Measurements from ENCODE around the gene AIM2. TPM values are rescaled to one million over a fixed set of nuclear protein-coding genes. Genes with fewer than 3 reads are reported as not detected.

AIM2 gene
- total RNA-seq, 6 donors from 2014 or later, result 0.80 to 5.5 (median 2.7) TPM; not detected in 1

- ATAC-seq (ENCODE audit: low FRiP score in 2 of 2) (no peak), DNase-seq (no peak)
- WGBS, 2 donors, result 47 to 53% methylated on average over 3 of the region's 3 CpGs
- Histone ChIP-seq H3K4me3 (no peak overlapping the region), H3K27ac (peak overlapping the region in 3 of 4 donors; percentile 18 to 49 (median 35)), H3K9me3 (no peaks in the 10 kb centered on the region), H3K27me3 (no peaks in the 10 kb centered on the region), H3K4me1 (no peaks in the 10 kb centered on the region), H3K36me3 (no peaks in the 10 kb centered on the region)
- TF ChIP-seq POLR2A (IDR thresholded peaks at IDR 0.05), result no peak
- no peak for TF ChIP-seq POLR2AphosphoS5 (IDR thresholded peaks at IDR 0.05)
- TF ChIP-seq CTCF (IDR thresholded peaks at IDR 0.05), result no peak
- TF ChIP-seq EP300 (IDR thresholded peaks at IDR 0.05), result no peak
Measured at GRCh38 chr1:159092036-159092760, 15.6 kb upstream of the AIM2 start.

- Histone ChIP-seq H3K36me3 (no peaks in the 10 kb centered on the region), H3K27me3 (no peaks in the 10 kb centered on the region), H3K27ac (peak overlapping the region; percentile 4 to 48 (median 26)), H3K4me3 (no peak overlapping the region), H3K4me1 (no peaks in the 10 kb centered on the region), H3K9me3 (no peaks in the 10 kb centered on the region)
- TF ChIP-seq EP300 (IDR thresholded peaks at IDR 0.05) (no peak), CTCF (IDR thresholded peaks at IDR 0.05) (no peak)
- no peak for ATAC-seq (ENCODE audit: low FRiP score in 2 of 2)
- 57 to 82% methylated on average over 1 of the region's 1 CpG for WGBS, 2 donors
- DNase-seq, result no peak
Measured at GRCh38 chr1:159091607-159092031, 15.1 kb upstream of the AIM2 start.

- TF ChIP-seq EP300 (IDR thresholded peaks at IDR 0.05), result no peak
- TF ChIP-seq POLR2A (IDR thresholded peaks at IDR 0.05), result no peak
- TF ChIP-seq CTCF (IDR thresholded peaks at IDR 0.05), result no peak
- no peak for TF ChIP-seq POLR2AphosphoS5 (IDR thresholded peaks at IDR 0.05)
- H3K27me3 ChIP-seq, result no peaks in the 10 kb centered on the region
Measured at GRCh38 chr1:159091180-159091560, 14.6 kb upstream of the AIM2 start.

GRCh38 chr1:159090286-159091179 lies 14.0 kb upstream of the AIM2 start:
- Histone ChIP-seq H3K27me3 (no peaks in the 10 kb centered on the region), H3K4me1 (no peaks in the 10 kb centered on the region), H3K4me3 (no peak overlapping the region), H3K36me3 (no peaks in the 10 kb centered on the region), H3K9me3 (no peaks in the 10 kb centered on the region), H3K27ac (no peak overlapping the region)
- 86 to 90% methylated on average over 4 of the region's 4 CpGs for WGBS, 2 donors
- DNase-seq (no peak), ATAC-seq (ENCODE audit: low FRiP score in 2 of 2) (no peak)
- TF ChIP-seq POLR2A (IDR thresholded peaks at IDR 0.05) (no peak), CTCF (IDR thresholded peaks at IDR 0.05) (no peak), EP300 (IDR thresholded peaks at IDR 0.05) (no peak), POLR2AphosphoS5 (IDR thresholded peaks at IDR 0.05) (no peak)

More at GRCh38 chr1:159091180-159091560, 14.6 kb upstream of the AIM2 start:
- peak overlapping the region; percentile 4 to 48 (median 26) for H3K27ac ChIP-seq
- H3K36me3 ChIP-seq, result no peaks in the 10 kb centered on the region
- H3K4me3 ChIP-seq, result no peak overlapping the region
- 65 to 74% methylated on average over 2 of the region's 2 CpGs for WGBS, 2 donors
- no peaks in the 10 kb centered on the region for H3K4me1 ChIP-seq
- no peaks in the 10 kb centered on the region for H3K9me3 ChIP-seq
- DNase-seq (no peak), ATAC-seq (ENCODE audit: low FRiP score in 2 of 2) (no peak)

All from upper lobe of left lung (tissue), 6 donors.